HCT116 (cell line): Measurements from ENCODE around the gene LYVE1.

Experiments
- EGR1 ChIP-seq: IDR thresholded peaks from 2 replicates; pipeline ENCODE4 v1.6.1; 2012; ENCODE audit warnings: low read depth
- JUND ChIP-seq: IDR thresholded peaks from 2 replicates; pipeline ENCODE4 v1.6.1; 2012
- POLR2A ChIP-seq: IDR thresholded peaks from 2 replicates; pipeline ENCODE4 v1.7.0; 2011; ENCODE audit warnings: borderline replicate concordance; ENCODE audit not compliant: insufficient read depth, insufficient read length; ENCODE audit errors: extremely low read depth
- POLR2AphosphoS5 ChIP-seq: IDR thresholded peaks from 2 replicates; pipeline ENCODE4 v1.6.1; 2011; ENCODE audit warnings: mild to moderate bottlenecking, low read depth, low read length, moderate library complexity
- RAD21 ChIP-seq: IDR thresholded peaks from 2 replicates; pipeline ENCODE4 v1.6.1; 2012; ENCODE audit warnings: low read depth, mild to moderate bottlenecking
- SP1 ChIP-seq: IDR thresholded peaks from 2 replicates; pipeline ENCODE4 v1.6.1; 2012; ENCODE audit warnings: low read depth

GRCh38 chr11:10528121-10528520 is 40.3 kb downstream of the LYVE1 start:
- TF ChIP-seq POLR2A (no peak), EGR1 (no peak), SP1 (no peak), JUND (no peak), RAD21 (no peak), POLR2AphosphoS5 (no peak)
